Measurements from ENCODE around the gene SPTSSA.

DNA sequence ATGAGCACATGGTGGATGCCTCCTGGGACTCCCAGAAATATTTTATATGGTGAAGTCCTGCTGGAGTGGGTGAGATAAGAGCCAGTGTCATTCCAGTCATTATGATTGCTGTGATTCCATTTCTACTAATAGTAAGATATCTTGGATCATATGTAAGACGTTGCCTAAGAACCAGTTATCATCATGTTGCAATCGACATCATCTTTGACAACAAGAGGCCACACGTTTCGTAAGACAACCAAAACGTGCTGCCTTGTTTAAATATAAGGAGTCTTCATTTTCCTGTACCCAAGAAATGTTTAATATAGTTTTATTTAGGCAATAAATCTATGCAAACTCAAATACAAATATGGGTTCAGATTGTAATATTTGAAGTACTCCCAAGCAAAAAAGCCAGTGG, 58.4 kb downstream of the SPTSSA start:
- TF ChIP-seq, protein P1, sequence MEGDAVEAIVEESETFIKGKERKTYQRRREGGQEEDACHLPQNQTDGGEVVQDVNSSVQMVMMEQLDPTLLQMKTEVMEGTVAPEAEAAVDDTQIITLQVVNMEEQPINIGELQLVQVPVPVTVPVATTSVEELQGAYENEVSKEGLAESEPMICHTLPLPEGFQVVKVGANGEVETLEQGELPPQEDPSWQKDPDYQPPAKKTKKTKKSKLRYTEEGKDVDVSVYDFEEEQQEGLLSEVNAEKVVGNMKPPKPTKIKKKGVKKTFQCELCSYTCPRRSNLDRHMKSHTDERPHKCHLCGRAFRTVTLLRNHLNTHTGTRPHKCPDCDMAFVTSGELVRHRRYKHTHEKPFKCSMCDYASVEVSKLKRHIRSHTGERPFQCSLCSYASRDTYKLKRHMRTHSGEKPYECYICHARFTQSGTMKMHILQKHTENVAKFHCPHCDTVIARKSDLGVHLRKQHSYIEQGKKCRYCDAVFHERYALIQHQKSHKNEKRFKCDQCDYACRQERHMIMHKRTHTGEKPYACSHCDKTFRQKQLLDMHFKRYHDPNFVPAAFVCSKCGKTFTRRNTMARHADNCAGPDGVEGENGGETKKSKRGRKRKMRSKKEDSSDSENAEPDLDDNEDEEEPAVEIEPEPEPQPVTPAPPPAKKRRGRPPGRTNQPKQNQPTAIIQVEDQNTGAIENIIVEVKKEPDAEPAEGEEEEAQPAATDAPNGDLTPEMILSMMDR (conservative IDR thresholded peaks at IDR 0.05; ENCODE audit: low read depth, low read length): no peak
- no peak for TF ChIP-seq EZH2 (IDR thresholded peaks at IDR 0.05; ENCODE audit: borderline replicate concordance, low read depth, low read length, poor library complexity, severe bottlenecking)

Data from A673 (cell line).